ENCODE results near the gene ADCY6. TPM values are rescaled to one million over a fixed set of nuclear protein-coding genes. Genes with fewer than 3 reads are reported as not detected.

ADCY6 gene
- total and polyA plus RNA-seq, 2 donors (not counting 1 experiment from before 2014, with no cell fraction given): 0.03 TPM; not detected in 1

GRCh38 chr12:48786591-48787544, 2.0 kb downstream of the ADCY6 start:
- Histone ChIP-seq H3K4me3 (ENCODE audit: control extremely low read depth in 1 of 5, extremely low read depth in 1 of 5, insufficient read depth in 1 of 5, low read depth in 2 of 5, low read length in 4 of 5) (no peak overlapping the region), H3K36me3 (replicated peaks in 1 of 2; ENCODE audit: control extremely low read depth in 1 of 2, control insufficient read depth in 1 of 2, extremely low read depth in 1 of 2, insufficient read depth in 2 of 2, low read length in 1 of 2) (no peaks in the 10 kb centered on the region), H3K9me3 (ENCODE audit: control extremely low read depth in 1 of 3, control insufficient read depth in 2 of 3, insufficient read depth in 1 of 3, low read length in 2 of 3) (peaks cover 0 to 5% (median 0%) of the 10 kb centered on the region in 3 donors), H3K79me2 (ENCODE audit: control insufficient read depth, insufficient read depth, low read length) (no peaks in the 10 kb centered on the region), H3K27ac (ENCODE audit: low read length in 2 of 2) (no peak overlapping the region), H3K4me1 (ENCODE audit: control insufficient read depth in 2 of 2, insufficient read depth in 2 of 2, low read length in 2 of 2) (peaks cover 14 to 16% of the 10 kb centered on the region in 2 donors), H4K20me1 (ENCODE audit: control insufficient read depth, insufficient read depth, low read length, poor library complexity, severe bottlenecking) (no peaks in the 10 kb centered on the region), H3K27me3 (replicated peaks in 1 of 4; ENCODE audit: control extremely low read depth in 1 of 4, control insufficient read depth in 3 of 4, insufficient read depth in 4 of 4, low read length in 3 of 4) (peaks cover 0 to 33% (median 13%) of the 10 kb centered on the region in 4 experiments), H3K4me2 (replicated peaks; ENCODE audit: low read depth, low read length, poor library complexity, severe bottlenecking) (no peak overlapping the region), H3K9ac (ENCODE audit: low read length) (no peak overlapping the region), H2AFZ (ENCODE audit: insufficient read depth, low read depth, low read length, poor library complexity, severe bottlenecking) (no peak overlapping the region)
- TF ChIP-seq, protein P1, sequence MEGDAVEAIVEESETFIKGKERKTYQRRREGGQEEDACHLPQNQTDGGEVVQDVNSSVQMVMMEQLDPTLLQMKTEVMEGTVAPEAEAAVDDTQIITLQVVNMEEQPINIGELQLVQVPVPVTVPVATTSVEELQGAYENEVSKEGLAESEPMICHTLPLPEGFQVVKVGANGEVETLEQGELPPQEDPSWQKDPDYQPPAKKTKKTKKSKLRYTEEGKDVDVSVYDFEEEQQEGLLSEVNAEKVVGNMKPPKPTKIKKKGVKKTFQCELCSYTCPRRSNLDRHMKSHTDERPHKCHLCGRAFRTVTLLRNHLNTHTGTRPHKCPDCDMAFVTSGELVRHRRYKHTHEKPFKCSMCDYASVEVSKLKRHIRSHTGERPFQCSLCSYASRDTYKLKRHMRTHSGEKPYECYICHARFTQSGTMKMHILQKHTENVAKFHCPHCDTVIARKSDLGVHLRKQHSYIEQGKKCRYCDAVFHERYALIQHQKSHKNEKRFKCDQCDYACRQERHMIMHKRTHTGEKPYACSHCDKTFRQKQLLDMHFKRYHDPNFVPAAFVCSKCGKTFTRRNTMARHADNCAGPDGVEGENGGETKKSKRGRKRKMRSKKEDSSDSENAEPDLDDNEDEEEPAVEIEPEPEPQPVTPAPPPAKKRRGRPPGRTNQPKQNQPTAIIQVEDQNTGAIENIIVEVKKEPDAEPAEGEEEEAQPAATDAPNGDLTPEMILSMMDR (IDR thresholded peaks at IDR 0.05): no peak
- no peak for TF ChIP-seq EZH2 (IDR thresholded peaks at IDR 0.05; ENCODE audit: borderline replicate concordance, insufficient read depth, low read depth, low read length, poor library complexity, severe bottlenecking)
- ChIA-PET CTCF (interaction anchor here (3.2 kb wide), 1 partner anchor 9 kb away, joined by 29 read pairs; no protein-coding TSS in a partner anchor), POLR2A (no interaction called here)
- H3K27me3 Mint-ChIP-seq: peaks cover 56% of the 10 kb centered on the region
- no peaks in the 10 kb centered on the region for H3K9me3 Mint-ChIP-seq (ENCODE audit: insufficient read depth)
- DNase-seq (no peak), ATAC-seq (ENCODE audit: low read depth) (no peak)
- intact Hi-C loops (cut with micrococcal nuclease): no loop called here
- H3K4me3 Mint-ChIP-seq: peak overlapping the region; percentile 84
- no peak overlapping the region for H3K27ac Mint-ChIP-seq
- H3K4me1 Mint-ChIP-seq: peaks cover 18% of the 10 kb centered on the region
- 91% methylated on average over 6 of the region's 7 CpGs for WGBS (ENCODE audit: insufficient coverage)

GRCh38 chr12:48783432-48783831, 5.5 kb downstream of the ADCY6 start:
- ChIA-PET POLR2A (no interaction called here), CTCF (interaction anchor here (3.2 kb wide), 1 partner anchor 13 kb away, joined by 29 read pairs; no protein-coding TSS in a partner anchor)
- Histone ChIP-seq H3K9me3 (ENCODE audit: control extremely low read depth in 1 of 3, control insufficient read depth in 2 of 3, insufficient read depth in 1 of 3, low read length in 2 of 3) (peaks cover 0 to 2% (median 0%) of the 10 kb centered on the region in 3 donors), H3K4me1 (ENCODE audit: control insufficient read depth in 2 of 2, insufficient read depth in 2 of 2, low read length in 2 of 2) (peaks cover 2 to 4% of the 10 kb centered on the region in 2 donors), H3K4me2 (replicated peaks; ENCODE audit: low read depth, low read length, poor library complexity, severe bottlenecking) (no peak overlapping the region), H3K9ac (ENCODE audit: low read length) (no peak overlapping the region), H3K36me3 (replicated peaks in 1 of 2; ENCODE audit: control extremely low read depth in 1 of 2, control insufficient read depth in 1 of 2, extremely low read depth in 1 of 2, insufficient read depth in 2 of 2, low read length in 1 of 2) (no peaks in the 10 kb centered on the region), H3K79me2 (ENCODE audit: control insufficient read depth, insufficient read depth, low read length) (no peaks in the 10 kb centered on the region), H3K27me3 (replicated peaks in 1 of 4; ENCODE audit: control extremely low read depth in 1 of 4, control insufficient read depth in 3 of 4, insufficient read depth in 4 of 4, low read length in 3 of 4) (peaks cover 0 to 16% (median 2%) of the 10 kb centered on the region in 4 experiments), H3K27ac (ENCODE audit: low read length in 2 of 2) (no peak overlapping the region), H2AFZ (ENCODE audit: insufficient read depth, low read depth, low read length, poor library complexity, severe bottlenecking) (no peak overlapping the region), H4K20me1 (ENCODE audit: control insufficient read depth, insufficient read depth, low read length, poor library complexity, severe bottlenecking) (no peaks in the 10 kb centered on the region), H3K4me3 (ENCODE audit: control extremely low read depth in 1 of 5, extremely low read depth in 1 of 5, insufficient read depth in 1 of 5, low read depth in 2 of 5, low read length in 4 of 5) (no peak overlapping the region)
- no peak for TF ChIP-seq EZH2 (IDR thresholded peaks at IDR 0.05; ENCODE audit: borderline replicate concordance, insufficient read depth, low read depth, low read length, poor library complexity, severe bottlenecking)
- TF ChIP-seq, protein P1 (IDR thresholded peaks at IDR 0.05): no peak
- H3K27ac Mint-ChIP-seq: no peak overlapping the region
- peaks cover 5% of the 10 kb centered on the region for H3K4me1 Mint-ChIP-seq
- H3K27me3 Mint-ChIP-seq: peaks cover 44% of the 10 kb centered on the region
- no peaks in the 10 kb centered on the region for H3K9me3 Mint-ChIP-seq (ENCODE audit: insufficient read depth)
- ATAC-seq (ENCODE audit: low read depth): no peak
- intact Hi-C loops (cut with micrococcal nuclease): no loop called here
- no peak overlapping the region for H3K4me3 Mint-ChIP-seq
- DNase-seq: no peak
- 88% methylated on average over 3 of the region's 4 CpGs for WGBS (ENCODE audit: insufficient coverage)
